ENCODE data around the gene TBC1D5. TPM values are rescaled to one million over a fixed set of nuclear protein-coding genes. Genes with fewer than 3 reads are reported as not detected.

The TBC1D5 gene
- total and polyA plus RNA-seq, 2 donors (not counting 1 experiment from before 2014, with no cell fraction given) = 22.6 to 111 TPM

- Histone ChIP-seq H3K4me1 (ENCODE audit: control insufficient read depth in 2 of 2, insufficient read depth in 2 of 2, low read length in 2 of 2) (no peaks in the 10 kb centered on the region), H3K9ac (ENCODE audit: low read length) (no peak overlapping the region), H3K9me3 (ENCODE audit: control extremely low read depth in 1 of 3, control insufficient read depth in 2 of 3, insufficient read depth in 1 of 3, low read length in 2 of 3) (peaks cover 0 to 14% (median 0%) of the 10 kb centered on the region in 3 donors), H3K4me3 (ENCODE audit: control extremely low read depth in 1 of 5, extremely low read depth in 1 of 5, insufficient read depth in 1 of 5, low read depth in 2 of 5, low read length in 4 of 5) (no peak overlapping the region), H3K27ac (ENCODE audit: low read length in 2 of 2) (no peak overlapping the region), H3K4me2 (replicated peaks; ENCODE audit: low read depth, low read length, poor library complexity, severe bottlenecking) (no peak overlapping the region), H3K36me3 (replicated peaks in 1 of 2; ENCODE audit: control extremely low read depth in 1 of 2, control insufficient read depth in 1 of 2, extremely low read depth in 1 of 2, insufficient read depth in 2 of 2, low read length in 1 of 2) (peaks cover 0 to 21% of the 10 kb centered on the region in 2 experiments), H3K27me3 (replicated peaks in 1 of 4; ENCODE audit: control extremely low read depth in 1 of 4, control insufficient read depth in 3 of 4, insufficient read depth in 4 of 4, low read length in 3 of 4) (no peaks in the 10 kb centered on the region), H4K20me1 (ENCODE audit: control insufficient read depth, insufficient read depth, low read length, poor library complexity, severe bottlenecking) (no peaks in the 10 kb centered on the region), H2AFZ (ENCODE audit: insufficient read depth, low read depth, low read length, poor library complexity, severe bottlenecking) (no peak overlapping the region), H3K79me2 (ENCODE audit: control insufficient read depth, insufficient read depth, low read length) (no peaks in the 10 kb centered on the region)
- H3K4me1 Mint-ChIP-seq = peaks cover 4% of the 10 kb centered on the region
- ATAC-seq (ENCODE audit: low read depth) (no peak), DNase-seq (no peak)
- no peaks in the 10 kb centered on the region for H3K9me3 Mint-ChIP-seq (ENCODE audit: insufficient read depth)
- H3K4me3 Mint-ChIP-seq = no peak overlapping the region
- no peaks in the 10 kb centered on the region for H3K27me3 Mint-ChIP-seq
- ChIA-PET POLR2A (no interaction called here), CTCF (interaction anchor here (1.7 kb wide), 1 partner anchor 361 kb away, joined by 4 read pairs; no protein-coding TSS in a partner anchor)
- intact Hi-C loops (cut with micrococcal nuclease) = no loop called here
- H3K27ac Mint-ChIP-seq = no peak overlapping the region
- TF ChIP-seq EZH2 (IDR thresholded peaks at IDR 0.05; ENCODE audit: borderline replicate concordance, insufficient read depth, low read depth, low read length, poor library complexity, severe bottlenecking) (no peak), CTCF (IDR thresholded peaks at IDR 0.05) (no peak)
- 99% methylated on average over 16 of the region's 16 CpGs for WGBS (ENCODE audit: insufficient coverage)
These were observed 262.6 kb downstream of the TBC1D5 start for GRCh38 chr3:17479681-17480405.

GRCh38 chr3:17478673-17479072 is 263.8 kb downstream of the TBC1D5 start:
- no CpG with 5 or more reads among the region's 2 CpGs for WGBS (ENCODE audit: insufficient coverage)
- Histone ChIP-seq H3K9ac (ENCODE audit: low read length) (no peak overlapping the region), H3K27ac (ENCODE audit: low read length in 2 of 2) (no peak overlapping the region), H2AFZ (ENCODE audit: insufficient read depth, low read depth, low read length, poor library complexity, severe bottlenecking) (no peak overlapping the region), H3K4me2 (replicated peaks; ENCODE audit: low read depth, low read length, poor library complexity, severe bottlenecking) (no peak overlapping the region), H3K4me3 (ENCODE audit: control extremely low read depth in 1 of 5, extremely low read depth in 1 of 5, insufficient read depth in 1 of 5, low read depth in 2 of 5, low read length in 4 of 5) (no peak overlapping the region), H3K9me3 (ENCODE audit: control extremely low read depth in 1 of 3, control insufficient read depth in 2 of 3, insufficient read depth in 1 of 3, low read length in 2 of 3) (peaks cover 0 to 14% (median 0%) of the 10 kb centered on the region in 3 donors), H3K4me1 (ENCODE audit: control insufficient read depth in 2 of 2, insufficient read depth in 2 of 2, low read length in 2 of 2) (no peaks in the 10 kb centered on the region), H4K20me1 (ENCODE audit: control insufficient read depth, insufficient read depth, low read length, poor library complexity, severe bottlenecking) (no peaks in the 10 kb centered on the region), H3K27me3 (replicated peaks in 1 of 4; ENCODE audit: control extremely low read depth in 1 of 4, control insufficient read depth in 3 of 4, insufficient read depth in 4 of 4, low read length in 3 of 4) (no peaks in the 10 kb centered on the region), H3K36me3 (replicated peaks in 1 of 2; ENCODE audit: control extremely low read depth in 1 of 2, control insufficient read depth in 1 of 2, extremely low read depth in 1 of 2, insufficient read depth in 2 of 2, low read length in 1 of 2) (peaks cover 0 to 21% of the 10 kb centered on the region in 2 experiments), H3K79me2 (ENCODE audit: control insufficient read depth, insufficient read depth, low read length) (no peaks in the 10 kb centered on the region)
- no peak overlapping the region for H3K27ac Mint-ChIP-seq
- H3K27me3 Mint-ChIP-seq = no peaks in the 10 kb centered on the region
- TF ChIP-seq CTCF (IDR thresholded peaks at IDR 0.05) = no peak
- no peak for TF ChIP-seq EZH2 (IDR thresholded peaks at IDR 0.05; ENCODE audit: borderline replicate concordance, insufficient read depth, low read depth, low read length, poor library complexity, severe bottlenecking)
- H3K4me3 Mint-ChIP-seq = no peak overlapping the region
- ATAC-seq (ENCODE audit: low read depth) (no peak), DNase-seq (no peak)
- intact Hi-C loops (cut with micrococcal nuclease) = no loop called here
- ChIA-PET POLR2A (no interaction called here), CTCF (interaction anchor here (1.1 kb wide), 1 partner anchor 363 kb away, joined by 3 read pairs; no protein-coding TSS in a partner anchor)
- peaks cover 4% of the 10 kb centered on the region for H3K4me1 Mint-ChIP-seq
- H3K9me3 Mint-ChIP-seq (ENCODE audit: insufficient read depth) = no peaks in the 10 kb centered on the region

Measured in B cell (primary cell).